GM19025 (cell line): ENCODE data around the gene WDR18.

Source experiments
- ATAC-seq: cut with Tn5 transposase; IDR thresholded peaks from one replicate; pipeline ENCODE4 v1.9.1; 2021; ENCODE audit warnings: mild to moderate bottlenecking, low read depth, moderate library complexity; ENCODE audit not compliant: unreplicated experiment

WDR18 gene

GRCh38 chr19:1004803-1005664, 20.9 kb downstream of the WDR18 start:
- no peak for ATAC-seq

- ATAC-seq, result no peak
Measured at GRCh38 chr19:1006711-1007398, 22.7 kb downstream of the WDR18 start.

GRCh38 chr19:1007399-1008251, 23.5 kb downstream of the WDR18 start:
- ATAC-seq, result no peak

- no peak for ATAC-seq
Measured at GRCh38 chr19:1008268-1009040, 24.3 kb downstream of the WDR18 start.

- ATAC-seq, result no peak
Measured at GRCh38 chr19:1009041-1009980, 25.2 kb downstream of the WDR18 start.

GRCh38 chr19:1009981-1010538, 25.9 kb downstream of the WDR18 start:
- no peak for ATAC-seq

- no peak for ATAC-seq
Measured at GRCh38 chr19:1010586-1011510, 26.7 kb downstream of the WDR18 start.

- ATAC-seq, result no peak
Measured at GRCh38 chr19:1011831-1012333, 27.7 kb downstream of the WDR18 start.

- no peak for ATAC-seq
Measured at GRCh38 chr19:1012334-1012733, 28.2 kb downstream of the WDR18 start.

- ATAC-seq, result no peak
Measured at GRCh38 chr19:1013218-1013617, 29.1 kb downstream of the WDR18 start.

GRCh38 chr19:1014161-1015060, 30.3 kb downstream of the WDR18 start:
- ATAC-seq, result no peak

GRCh38 chr19:1015061-1015781, 31.1 kb downstream of the WDR18 start:
- ATAC-seq, result no peak

- ATAC-seq, result no peak
Measured at GRCh38 chr19:1015782-1016646, 31.9 kb downstream of the WDR18 start.

- ATAC-seq, result no peak
Measured at GRCh38 chr19:1016647-1017114, 32.5 kb downstream of the WDR18 start.
